ENCODE results near the gene BARHL1.

- TF ChIP-seq CTCF (conservative IDR thresholded peaks at IDR 0.05; ENCODE audit: low read length): no peak
- TF ChIP-seq EZH2phosphoT487 (IDR thresholded peaks at IDR 0.05; ENCODE audit: borderline replicate concordance, low read depth, low read length): no peak
Measured at GRCh38 chr9:132590037-132590317, 7.6 kb downstream of the BARHL1 start.

Measured in OCI-LY7 (cell line).